Activated CD8-positive, alpha-beta memory T cell treated with anti-CD3 and anti-CD28 coated beads, Interleukin-2, amount 50 U/mL, for 24 hours (primary cell): ENCODE data around the gene OPN5.
"Not testable (repeated sequence)": the region's sequence is repeated elsewhere in the genome, so short reads cannot be mapped to it uniquely, and the experiment has no call there.

Experiments used
- DNase-seq: peaks from one replicate; pipeline ENCODE4 v3.0.0-alpha.2; 2020; ENCODE audit errors: extremely low read depth

The OPN5 gene

GRCh38 chr6:47781732-47782131, at the start of gene OPN5:
Gene OPN5 (plus strand): TSS chr6:47782032. CDS start chr6:47782067, 35 bp downstream.
- DNase-seq = no peak

GRCh38 chr6:47733879-47734558, 47.8 kb upstream of the OPN5 start:
- DNase-seq = no peak

- no peak for DNase-seq
Observed at GRCh38 chr6:47734831-47735481, 46.9 kb upstream of the OPN5 start.

- no peak for DNase-seq
Observed at GRCh38 chr6:47736083-47736700, 45.6 kb upstream of the OPN5 start.

GRCh38 chr6:47737406-47737805, 44.4 kb upstream of the OPN5 start:
- no peak for DNase-seq

GRCh38 chr6:47740714-47741113, 41.1 kb upstream of the OPN5 start:
- DNase-seq = no peak

GRCh38 chr6:47741807-47742206, 40.0 kb upstream of the OPN5 start:
- no peak for DNase-seq

- no peak for DNase-seq
Observed at GRCh38 chr6:47743744-47744143, 38.1 kb upstream of the OPN5 start.

GRCh38 chr6:47745269-47745668, 36.6 kb upstream of the OPN5 start:
- not testable (repeated sequence) for DNase-seq

GRCh38 chr6:47749757-47750156, 32.1 kb upstream of the OPN5 start:
- DNase-seq = no peak

GRCh38 chr6:47752801-47753200, 29.0 kb upstream of the OPN5 start:
- DNase-seq = no peak

- DNase-seq = no peak
Observed at GRCh38 chr6:47759364-47759763, 22.5 kb upstream of the OPN5 start.

- no peak for DNase-seq
Observed at GRCh38 chr6:47762502-47762901, 19.3 kb upstream of the OPN5 start.

- DNase-seq = no peak
Observed at GRCh38 chr6:47766445-47766844, 15.4 kb upstream of the OPN5 start.

- DNase-seq = no peak
Observed at GRCh38 chr6:47767102-47767501, 14.7 kb upstream of the OPN5 start.

GRCh38 chr6:47769982-47770381, 11.8 kb upstream of the OPN5 start:
- DNase-seq = no peak

GRCh38 chr6:47772359-47772758, 9.5 kb upstream of the OPN5 start:
- DNase-seq = no peak

- no peak for DNase-seq
Observed at GRCh38 chr6:47773005-47773404, 8.8 kb upstream of the OPN5 start.

- DNase-seq = no peak
Observed at GRCh38 chr6:47780510-47781356, 1.1 kb upstream of the OPN5 start.

GRCh38 chr6:47785182-47785581, 3.4 kb downstream of the OPN5 start:
- DNase-seq = no peak

GRCh38 chr6:47787620-47788497, 6.0 kb downstream of the OPN5 start:
- DNase-seq = no peak
